SK-N-SH treated with all-trans-retinoic acid at 6 μM for 48 hours (cell line): ENCODE measurements around the gene OPN4.

Experiments
- ARNTL ChIP-seq: fragments of 450-650 bp; formaldehyde crosslinking; IDR thresholded peaks from 2 replicates; pipeline ENCODE4 v1.5.0; 2020; ENCODE audit warnings: low read depth, mild to moderate bottlenecking, moderate library complexity, borderline replicate concordance
- CREB5 ChIP-seq: fragments of 250-450 bp; sonication (Bioruptor Pico); IDR thresholded peaks from 2 replicates; pipeline ENCODE4 v1.5.1; 2020; ENCODE audit warnings: low read depth, mild to moderate bottlenecking, moderate library complexity
- CSRNP3 ChIP-seq: fragments of 250-450 bp; sonication (Bioruptor Pico); IDR thresholded peaks from 2 replicates; pipeline ENCODE4 v1.5.1; 2021; ENCODE audit warnings: mild to moderate bottlenecking, moderate library complexity
- ESRRG ChIP-seq: fragments of 250-450 bp; sonication (Bioruptor Pico); IDR thresholded peaks from 2 replicates; pipeline ENCODE4 v1.6.1; 2021; ENCODE audit warnings: mild to moderate bottlenecking
- ISL1 ChIP-seq: fragments of 250-450 bp; sonication (Bioruptor Pico); IDR thresholded peaks from 2 replicates; pipeline ENCODE4 v2.1.2; 2022; ENCODE audit warnings: mild to moderate bottlenecking, moderate library complexity
- PATZ1 ChIP-seq: fragments of 250-450 bp; sonication (Bioruptor Pico); IDR thresholded peaks from 2 replicates; pipeline ENCODE4 v1.8.0; 2020; ENCODE audit warnings: mild to moderate bottlenecking, moderate library complexity, borderline replicate concordance
- POU6F1 ChIP-seq: fragments of 250-450 bp; sonication (Bioruptor Pico); IDR thresholded peaks from 2 replicates; pipeline ENCODE4 v1.8.0; 2021; ENCODE audit warnings: low read depth, mild to moderate bottlenecking, moderate library complexity, borderline replicate concordance
- PPARA ChIP-seq: fragments of 250-450 bp; sonication (Bioruptor Pico); IDR thresholded peaks from 2 replicates; pipeline ENCODE4 v1.5.0; 2020; ENCODE audit warnings: mild to moderate bottlenecking, borderline replicate concordance
- SNAI2 ChIP-seq: fragments of 250-450 bp; sonication (Bioruptor Pico); IDR thresholded peaks from 2 replicates; pipeline ENCODE4 v1.5.0; 2020; ENCODE audit warnings: mild to moderate bottlenecking, moderate library complexity
- ZC3H10 ChIP-seq: fragments of 250-450 bp; sonication (Bioruptor Pico); IDR thresholded peaks from 2 replicates; pipeline ENCODE4 v1.5.1; 2021; ENCODE audit warnings: mild to moderate bottlenecking, moderate library complexity
- ZFP3 ChIP-seq: fragments of 250-450 bp; sonication (Bioruptor Pico); IDR thresholded peaks from 2 replicates; pipeline ENCODE4 v1.5.0; 2020; ENCODE audit warnings: mild to moderate bottlenecking, moderate library complexity
- ZFP30 ChIP-seq: fragments of 450-650 bp; formaldehyde crosslinking; IDR thresholded peaks from 2 replicates; pipeline ENCODE4 v1.5.0; 2022; ENCODE audit warnings: mild to moderate bottlenecking, moderate library complexity
- ZNF70 ChIP-seq: fragments of 450-650 bp; formaldehyde crosslinking; IDR thresholded peaks from 2 replicates; pipeline ENCODE4 v1.5.0; 2020; ENCODE audit warnings: mild to moderate bottlenecking, moderate library complexity
- ZNF8 ChIP-seq: fragments of 450-650 bp; formaldehyde crosslinking; IDR thresholded peaks from 2 replicates; pipeline ENCODE4 v1.5.0; 2020; ENCODE audit warnings: mild to moderate bottlenecking, moderate library complexity

GRCh38 chr10:86670290-86670811, 16.0 kb downstream of the OPN4 start:
- TF ChIP-seq CSRNP3 (CRISPR knock-in tag) (no peak), PATZ1 (CRISPR knock-in tag) (no peak), ISL1 (CRISPR knock-in tag) (no peak), POU6F1 (CRISPR knock-in tag) (no peak), SNAI2 (no peak), ZNF8 (CRISPR knock-in tag) (no peak), ZFP3 (CRISPR knock-in tag) (no peak), CREB5 (no peak), ZC3H10 (CRISPR knock-in tag) (no peak), ARNTL (CRISPR knock-in tag) (no peak), ESRRG (CRISPR knock-in tag) (no peak), ZFP30 (no peak), PPARA (no peak), ZNF70 (CRISPR knock-in tag) (no peak)
